Uterus (tissue), 4 donors: Measurements from ENCODE around the gene KRTAP5-5. TPM values are rescaled to one million over a fixed set of nuclear protein-coding genes. Genes with fewer than 3 reads are reported as not detected.
A peak's percentile ranks its signal among the peaks of the same experiment; 100 is the strongest.
"Not testable (repeated sequence)": the region's sequence is repeated elsewhere in the genome, so short reads cannot be mapped to it uniquely, and the experiment has no call there.

ENCODE experiments used
- DNase-seq, 2 donors: peaks; one replicate each; pipeline ENCODE4 v3.0.0-alpha.2; 2019 to 2020
- H3K27ac ChIP-seq, 2 donors: fragments of 200-600 bp; sonication (generic); 1 replicate in 1 of 2; 2 replicates in 1 of 2; pipeline ENCODE4 v1.5.1; 2016 to 2018
- H3K27me3 ChIP-seq, 2 donors: fragments of 200-600 bp; sonication (generic); one replicate each; pipeline ENCODE4 v1.5.1; 2018 to 2019; ENCODE audit warnings: control low read depth in 1 of 2
- H3K36me3 ChIP-seq, 2 donors: fragments of 200-600 bp; sonication (generic); one replicate each; pipeline ENCODE4 v1.5.1; 2019; ENCODE audit warnings: control low read depth in 1 of 2
- H3K4me1 ChIP-seq, 2 donors: fragments of 200-600 bp; sonication (generic); one replicate each; pipeline ENCODE4 v1.5.1; 2018 to 2019; ENCODE audit warnings: control low read depth in 1 of 2
- H3K4me3 ChIP-seq, 2 donors: fragments of 200-600 bp; sonication (generic); 1 replicate in 1 of 2; 2 replicates in 1 of 2; pipeline ENCODE4 v1.5.1; 2018 to 2019; ENCODE audit warnings: mild to moderate bottlenecking in 1 of 2
- H3K9me3 ChIP-seq, 2 donors: fragments of 200-600 bp; sonication (generic); one replicate each; pipeline ENCODE4 v1.5.1; 2019; ENCODE audit warnings: control low read depth in 1 of 2
- CTCF ChIP-seq, 4 experiments: fragments of 200-600 bp in 2 of 4; fragments of 450-650 bp in 2 of 4; sonication (generic) in 2 of 4; IDR thresholded peaks; one replicate each; pipeline ENCODE4 v1.5.1; 2016 to 2019; ENCODE audit warnings: antibody characterized with exemption in 4 of 4, mild to moderate bottlenecking in 2 of 4, moderate library complexity in 1 of 4
- POLR2A ChIP-seq, 2 donors: fragments of 450-650 bp; IDR thresholded peaks; one replicate each; pipeline ENCODE4 v1.6.1; 2016; ENCODE audit warnings: antibody characterized with exemption in 2 of 2, mild to moderate bottlenecking in 1 of 2, moderate library complexity in 1 of 2
- intact Hi-C: fragments of 100-400 bp; cut with DNase I; formaldehyde crosslinking; loops from one replicate; pipeline ENCODE4 v1.15.1; 2023; ENCODE audit warnings: low total_unique reads
- total RNA-seq, 4 donors: library from RNA; depleted of rRNA in 3 of 4; stranded (reverse); fragments of >200 nt in 3 of 4; gene quantifications; one replicate each; pipeline versions ENCODE4 v1.1.0 to v1.2.4, GENCODE V29; 2014 to 2023
- donor health status: DM: yes; HTN: yes; CAD: no.

The KRTAP5-5 gene
- total RNA-seq, 4 donors from 2014 or later: not detected

- Histone ChIP-seq H3K9me3 (no peaks in the 10 kb centered on the region), H3K4me1 (no peaks in the 10 kb centered on the region)
- DNase-seq: no peak
Observed at GRCh38 chr11:1667121-1667850, 37.7 kb downstream of the KRTAP5-5 start.

GRCh38 chr11:1667906-1668305, 38.3 kb downstream of the KRTAP5-5 start:
- DNase-seq: no peak
- Histone ChIP-seq H3K9me3 (no peaks in the 10 kb centered on the region), H3K27me3 (no peaks in the 10 kb centered on the region), H3K27ac (no peak overlapping the region), H3K4me3 (no peak overlapping the region), H3K4me1 (no peaks in the 10 kb centered on the region), H3K36me3 (no peaks in the 10 kb centered on the region)
- intact Hi-C loops: no loop called here
- TF ChIP-seq CTCF (IDR thresholded peaks at IDR 0.05): no peak
- no peak for TF ChIP-seq POLR2A (IDR thresholded peaks at IDR 0.05)

More at GRCh38 chr11:1667121-1667850, 37.7 kb downstream of the KRTAP5-5 start:
- intact Hi-C loops: no loop called here
- Histone ChIP-seq H3K4me3 (no peak overlapping the region), H3K36me3 (no peaks in the 10 kb centered on the region), H3K27ac (no peak overlapping the region), H3K27me3 (no peaks in the 10 kb centered on the region)
- TF ChIP-seq POLR2A (IDR thresholded peaks at IDR 0.05) (no peak), CTCF (IDR thresholded peaks at IDR 0.05) (no peak)

- intact Hi-C loops: no loop called here
- no peaks in the 10 kb centered on the region for H3K36me3 ChIP-seq
- H3K4me1 ChIP-seq: no peaks in the 10 kb centered on the region
- no peak for TF ChIP-seq POLR2A (IDR thresholded peaks at IDR 0.05)
- TF ChIP-seq CTCF (IDR thresholded peaks at IDR 0.05): no peak
- DNase-seq: no peak
- no peaks in the 10 kb centered on the region for H3K27me3 ChIP-seq
- H3K9me3 ChIP-seq: no peaks in the 10 kb centered on the region
- no peak overlapping the region for H3K4me3 ChIP-seq
- no peak overlapping the region for H3K27ac ChIP-seq
Observed at GRCh38 chr11:1668911-1669473, 39.4 kb downstream of the KRTAP5-5 start.

- Histone ChIP-seq H3K9me3 (no peaks in the 10 kb centered on the region), H3K27me3 (no peaks in the 10 kb centered on the region), H3K36me3 (no peaks in the 10 kb centered on the region), H3K4me3 (no peak overlapping the region), H3K27ac (no peak overlapping the region), H3K4me1 (no peaks in the 10 kb centered on the region)
- intact Hi-C loops: no loop called here
- TF ChIP-seq CTCF (IDR thresholded peaks at IDR 0.05) (no peak), POLR2A (IDR thresholded peaks at IDR 0.05) (no peak)
- DNase-seq: peak in 1 of 2 donors; percentile 58
Observed at GRCh38 chr11:1669546-1670218, 40.1 kb downstream of the KRTAP5-5 start.

- H3K4me1 ChIP-seq, H3K36me3 ChIP-seq, H3K4me3 ChIP-seq, H3K9me3 ChIP-seq, H3K27me3 ChIP-seq, intact Hi-C loops, H3K27ac ChIP-seq: not testable (repeated sequence)
- DNase-seq: peak in 1 of 2 donors; percentile 2
Observed at GRCh38 chr11:1670457-1670856, 40.9 kb downstream of the KRTAP5-5 start.
